ENCODE measurements around the gene B3GNT7.
"Not testable (repeated sequence)": the region's sequence is repeated elsewhere in the genome, so short reads cannot be mapped to it uniquely, and the experiment has no call there.

B3GNT7 gene

GRCh38 chr2:231348173-231348572 is 47.3 kb upstream of the B3GNT7 start:
- H3K4me1 ChIP-seq (ENCODE audit: low read length), result no peaks in the 10 kb centered on the region
- H3K4me2 ChIP-seq (ENCODE audit: low read depth, low read length), result no peak overlapping the region
- H3K4me3 ChIP-seq (ENCODE audit: low read length), result no peak overlapping the region
- no peaks in the 10 kb centered on the region for H3K79me2 ChIP-seq (ENCODE audit: low read length)
- TF ChIP-seq EZH2phosphoT487 (IDR thresholded peaks at IDR 0.05; ENCODE audit: low read length) (no peak), CTCF (IDR thresholded peaks at IDR 0.05; ENCODE audit: low read length) (no peak), EZH2 (optimal IDR thresholded peaks at IDR 0.05; ENCODE audit: low read depth, low read length) (no peak)
- H3K9me2 ChIP-seq (replicated peaks; ENCODE audit: insufficient read depth, low read length), result no peaks in the 10 kb centered on the region
- H3K27me3 ChIP-seq (replicated peaks; ENCODE audit: insufficient read depth, low read length), result no peaks in the 10 kb centered on the region
- no peak overlapping the region for H3K27ac ChIP-seq (ENCODE audit: low read length)
- H2AFZ ChIP-seq (ENCODE audit: low read length), result no peak overlapping the region
- no peak overlapping the region for H3K9ac ChIP-seq (ENCODE audit: low read length)
- H3K36me3 ChIP-seq (replicated peaks; ENCODE audit: insufficient read depth, low read length), result no peaks in the 10 kb centered on the region
- H4K20me1 ChIP-seq (ENCODE audit: insufficient read depth, low read length), result no peaks in the 10 kb centered on the region
- no peaks in the 10 kb centered on the region for H3K9me3 ChIP-seq (replicated peaks; ENCODE audit: insufficient read depth, low read length)
- H3F3A ChIP-seq (ENCODE audit: insufficient read depth, low read length), result no peaks in the 10 kb centered on the region
- no peak for DNase-seq

GRCh38 chr2:231348704-231349373 is 46.7 kb upstream of the B3GNT7 start:
- H3K79me2 ChIP-seq (ENCODE audit: low read length), result no peaks in the 10 kb centered on the region
- no peak for TF ChIP-seq CTCF (IDR thresholded peaks at IDR 0.05; ENCODE audit: low read length)
- TF ChIP-seq EZH2 (optimal IDR thresholded peaks at IDR 0.05; ENCODE audit: low read depth, low read length), result no peak
- no peak for TF ChIP-seq EZH2phosphoT487 (IDR thresholded peaks at IDR 0.05; ENCODE audit: low read length)
- no peaks in the 10 kb centered on the region for H4K20me1 ChIP-seq (ENCODE audit: insufficient read depth, low read length)
- no peaks in the 10 kb centered on the region for H3K27me3 ChIP-seq (replicated peaks; ENCODE audit: insufficient read depth, low read length)
- H3F3A ChIP-seq (ENCODE audit: insufficient read depth, low read length), result no peaks in the 10 kb centered on the region
- no peaks in the 10 kb centered on the region for H3K9me3 ChIP-seq (replicated peaks; ENCODE audit: insufficient read depth, low read length)
- H3K4me3 ChIP-seq (ENCODE audit: low read length), result no peak overlapping the region
- no peak overlapping the region for H3K4me2 ChIP-seq (ENCODE audit: low read depth, low read length)
- no peak overlapping the region for H3K27ac ChIP-seq (ENCODE audit: low read length)
- DNase-seq, result no peak
- no peak overlapping the region for H3K9ac ChIP-seq (ENCODE audit: low read length)
- H3K4me1 ChIP-seq (ENCODE audit: low read length), result no peaks in the 10 kb centered on the region
- no peak overlapping the region for H2AFZ ChIP-seq (ENCODE audit: low read length)
- H3K36me3 ChIP-seq (replicated peaks; ENCODE audit: insufficient read depth, low read length), result no peaks in the 10 kb centered on the region
- no peaks in the 10 kb centered on the region for H3K9me2 ChIP-seq (replicated peaks; ENCODE audit: insufficient read depth, low read length)

DNA sequence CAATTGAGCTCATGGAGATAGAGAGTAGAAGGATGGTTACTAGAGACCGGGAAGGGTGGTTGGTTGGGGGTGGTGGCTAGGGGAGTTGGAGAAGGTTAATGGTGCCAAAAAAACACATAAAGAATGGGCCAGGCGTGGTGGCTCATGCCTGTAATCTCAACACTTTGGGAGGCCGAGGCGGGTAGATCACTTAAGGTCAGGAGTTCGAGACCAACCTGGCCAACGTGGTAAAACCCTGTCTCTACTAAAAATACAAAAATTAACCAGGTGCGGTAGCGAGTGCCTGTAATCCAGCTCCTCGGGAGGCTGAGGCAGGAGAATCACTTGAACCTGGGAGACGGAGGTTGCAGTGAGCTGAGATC is 46.2 kb upstream of the B3GNT7 start:
- H3K27ac ChIP-seq (ENCODE audit: low read length); H3K36me3 ChIP-seq (replicated peaks; ENCODE audit: insufficient read depth, low read length); H3K27me3 ChIP-seq (replicated peaks; ENCODE audit: insufficient read depth, low read length); H4K20me1 ChIP-seq (ENCODE audit: insufficient read depth, low read length); H3K4me1 ChIP-seq (ENCODE audit: low read length); H3K4me3 ChIP-seq (ENCODE audit: low read length); H3K9me3 ChIP-seq (replicated peaks; ENCODE audit: insufficient read depth, low read length); H2AFZ ChIP-seq (ENCODE audit: low read length); H3F3A ChIP-seq (ENCODE audit: insufficient read depth, low read length); H3K79me2 ChIP-seq (ENCODE audit: low read length); H3K4me2 ChIP-seq (ENCODE audit: low read depth, low read length); H3K9ac ChIP-seq (ENCODE audit: low read length); H3K9me2 ChIP-seq (replicated peaks; ENCODE audit: insufficient read depth, low read length); DNase-seq: not testable (repeated sequence)

- TF ChIP-seq EZH2phosphoT487 (IDR thresholded peaks at IDR 0.05; ENCODE audit: low read length) (no peak), CTCF (IDR thresholded peaks at IDR 0.05; ENCODE audit: low read length) (no peak), EZH2 (optimal IDR thresholded peaks at IDR 0.05; ENCODE audit: low read depth, low read length) (no peak)
- Histone ChIP-seq H3K4me1 (ENCODE audit: low read length) (peaks cover 9% of the 10 kb centered on the region), H3K4me3 (ENCODE audit: low read length) (no peak overlapping the region), H3K27ac (ENCODE audit: low read length) (no peak overlapping the region), H3K9me2 (replicated peaks; ENCODE audit: insufficient read depth, low read length) (no peaks in the 10 kb centered on the region), H4K20me1 (ENCODE audit: insufficient read depth, low read length) (no peaks in the 10 kb centered on the region), H3K79me2 (ENCODE audit: low read length) (no peaks in the 10 kb centered on the region), H3K9me3 (replicated peaks; ENCODE audit: insufficient read depth, low read length) (no peaks in the 10 kb centered on the region), H3F3A (ENCODE audit: insufficient read depth, low read length) (peaks cover 6% of the 10 kb centered on the region), H3K9ac (ENCODE audit: low read length) (no peak overlapping the region), H3K27me3 (replicated peaks; ENCODE audit: insufficient read depth, low read length) (no peaks in the 10 kb centered on the region), H3K36me3 (replicated peaks; ENCODE audit: insufficient read depth, low read length) (no peaks in the 10 kb centered on the region), H3K4me2 (ENCODE audit: low read depth, low read length) (no peak overlapping the region), H2AFZ (ENCODE audit: low read length) (no peak overlapping the region)
- no peak for DNase-seq
These were observed 43.9 kb upstream of the B3GNT7 start for GRCh38 chr2:231351648-231352047.
